Fibroblast of lung (primary cell): Measurements from ENCODE around the gene CARD14. TPM values are rescaled to one million over a fixed set of nuclear protein-coding genes. Genes with fewer than 3 reads are reported as not detected.

Source experiments
- DNase-seq, 2 donors: peaks; one replicate each; pipeline versions ENCODE4 v3.0.0 to v3.0.0-alpha.2; 2010; ENCODE audit warnings: low read depth in 2 of 2
- H2AFZ ChIP-seq: 2 replicates; pipeline ENCODE4 v1.5.1; 2012; ENCODE audit warnings: low read length, control low read depth, inconsistent platforms
- H3K27ac ChIP-seq: 2 replicates; pipeline ENCODE4 v1.5.1; 2011; ENCODE audit warnings: low read length, control low read depth; ENCODE audit not compliant: insufficient read depth
- H3K27me3 ChIP-seq: 2 replicates; pipeline ENCODE4 v1.5.1; 2011; ENCODE audit warnings: mild to moderate bottlenecking, low read length; ENCODE audit not compliant: control insufficient read depth, insufficient read depth
- H3K36me3 ChIP-seq: 2 replicates; pipeline ENCODE4 v1.5.1; 2011; ENCODE audit warnings: low read length; ENCODE audit not compliant: control insufficient read depth, insufficient read depth
- H3K4me1 ChIP-seq: 2 replicates; pipeline ENCODE4 v1.5.1; 2011; ENCODE audit warnings: low read length; ENCODE audit not compliant: control insufficient read depth, insufficient read depth; ENCODE audit errors: extremely low read depth
- H3K4me2 ChIP-seq: 2 replicates; pipeline ENCODE4 v1.5.1; 2011; ENCODE audit warnings: low read length, control low read depth; ENCODE audit not compliant: insufficient read depth; ENCODE audit errors: extremely low read depth
- H3K4me3 ChIP-seq, 4 experiments: fragments of 200-600 bp in 1 of 4; sonication (generic) in 1 of 4; replicated peaks in 1 of 4; 2 replicates each; pipeline ENCODE4 v1.5.1; 2011 to 2016; ENCODE audit warnings: low read length in 4 of 4, low read depth in 3 of 4, mild to moderate bottlenecking in 3 of 4, control low read depth in 2 of 4, inconsistent platforms in 1 of 4, mixed read lengths in 1 of 4; ENCODE audit not compliant: insufficient read depth in 1 of 4; ENCODE audit errors: control extremely low read depth in 1 of 4
- H3K79me2 ChIP-seq: 2 replicates; pipeline ENCODE4 v1.5.1; 2012; ENCODE audit warnings: mild to moderate bottlenecking, low read length, inconsistent platforms; ENCODE audit not compliant: control insufficient read depth, insufficient read depth
- H3K9ac ChIP-seq: 2 replicates; pipeline ENCODE4 v1.5.1; 2011; ENCODE audit warnings: mild to moderate bottlenecking, low read length, control low read depth; ENCODE audit not compliant: insufficient read depth
- H3K9me3 ChIP-seq: 2 replicates; pipeline ENCODE4 v1.5.1; 2012; ENCODE audit warnings: low read depth, low read length; ENCODE audit not compliant: control insufficient read depth, insufficient read depth
- H4K20me1 ChIP-seq: 2 replicates; pipeline ENCODE4 v1.5.1; 2011; ENCODE audit warnings: low read length; ENCODE audit not compliant: control insufficient read depth, insufficient read depth; ENCODE audit errors: extremely low read depth
- CTCF ChIP-seq, 2 donors: IDR thresholded peaks in 1 of 2; conservative IDR thresholded peaks in 1 of 2; 1 replicate in 1 of 2; 2 replicates in 1 of 2; pipeline ENCODE4 v1.5.1; 2011 to 2012; ENCODE audit warnings: low read length in 2 of 2, control low read depth in 1 of 2, inconsistent platforms in 1 of 2, low read depth in 1 of 2, mild to moderate bottlenecking in 1 of 2
- EZH2 ChIP-seq: IDR thresholded peaks from 2 replicates; pipeline ENCODE4 v1.5.1; 2012; ENCODE audit warnings: low read length, control low read depth, mild to moderate bottlenecking; ENCODE audit errors: missing control alignments
- polyA plus RNA-seq, 2 donors: library from polyadenylated mRNA; depleted of rRNA in 1 of 2; stranded (reverse) in 1 of 2; unstranded in 1 of 2; fragments of >200 nt; gene quantifications; 2 replicates each; pipeline ENCODE4 v1.2.1, GENCODE V29; 2011 to 2012; ENCODE audit warnings: missing spikeins in 1 of 2
- total RNA-seq: library from RNA; depleted of rRNA; stranded (reverse); fragments of >200 nt; gene quantifications from 2 replicates; pipeline ENCODE4 v1.2.1, GENCODE V29; 2014

Gene CARD14
- total and polyA plus RNA-seq, 2 donors (not counting 1 experiment from before 2014, with no cell fraction given): 0.17 TPM; not detected in 1

GRCh38 chr17:80169107-80169506, 723 bp upstream of the CARD14 start:
- Histone ChIP-seq H2AFZ (no peak overlapping the region), H3K9ac (no peak overlapping the region), H3K79me2 (no peaks in the 10 kb centered on the region), H3K27me3 (peaks cover 12% of the 10 kb centered on the region), H4K20me1 (no peaks in the 10 kb centered on the region), H3K36me3 (no peaks in the 10 kb centered on the region), H3K9me3 (no peaks in the 10 kb centered on the region), H3K27ac (no peak overlapping the region), H3K4me3 (no peak overlapping the region), H3K4me1 (no peaks in the 10 kb centered on the region), H3K4me2 (no peak overlapping the region)
- TF ChIP-seq CTCF (conservative IDR thresholded peaks at IDR 0.05 in 1 of 2, IDR thresholded peaks at IDR 0.05 in 1 of 2; ENCODE audit: low read depth in 1 of 2, low read length in 2 of 2): no peak
- TF ChIP-seq EZH2: no peak
- DNase-seq: no peak

GRCh38 chr17:80171681-80172080, 1.9 kb downstream of the CARD14 start:
- no peak overlapping the region for H2AFZ ChIP-seq
- no peak overlapping the region for H3K4me2 ChIP-seq
- H3K4me3 ChIP-seq: no peak overlapping the region
- TF ChIP-seq EZH2: no peak
- no peak for TF ChIP-seq CTCF (conservative IDR thresholded peaks at IDR 0.05 in 1 of 2, IDR thresholded peaks at IDR 0.05 in 1 of 2; ENCODE audit: low read depth in 1 of 2, low read length in 2 of 2)
- no peaks in the 10 kb centered on the region for H3K79me2 ChIP-seq
- H3K27ac ChIP-seq: no peak overlapping the region
- no peaks in the 10 kb centered on the region for H3K9me3 ChIP-seq
- H4K20me1 ChIP-seq: no peaks in the 10 kb centered on the region
- peaks cover 12% of the 10 kb centered on the region for H3K27me3 ChIP-seq
- no peak for DNase-seq
- no peaks in the 10 kb centered on the region for H3K4me1 ChIP-seq
- no peaks in the 10 kb centered on the region for H3K36me3 ChIP-seq
- H3K9ac ChIP-seq: no peak overlapping the region

GRCh38 chr17:80173126-80173525, 3.3 kb downstream of the CARD14 start:
- no peak overlapping the region for H3K27ac ChIP-seq
- H3K27me3 ChIP-seq: peaks cover 12% of the 10 kb centered on the region
- no peak for DNase-seq
- TF ChIP-seq EZH2 (no peak), CTCF (conservative IDR thresholded peaks at IDR 0.05 in 1 of 2, IDR thresholded peaks at IDR 0.05 in 1 of 2; ENCODE audit: low read depth in 1 of 2, low read length in 2 of 2) (no peak)
- no peak overlapping the region for H3K4me2 ChIP-seq
- H3K9ac ChIP-seq: no peak overlapping the region
- H4K20me1 ChIP-seq: no peaks in the 10 kb centered on the region
- no peaks in the 10 kb centered on the region for H3K4me1 ChIP-seq
- H3K9me3 ChIP-seq: no peaks in the 10 kb centered on the region
- no peak overlapping the region for H2AFZ ChIP-seq
- no peaks in the 10 kb centered on the region for H3K36me3 ChIP-seq
- no peaks in the 10 kb centered on the region for H3K79me2 ChIP-seq
- no peak overlapping the region for H3K4me3 ChIP-seq
